HepG2 (cell line): ENCODE data around the gene BCAP29. TPM values are rescaled to one million over a fixed set of nuclear protein-coding genes. Genes with fewer than 3 reads are reported as not detected.

ENCODE experiments used
- ATAC-seq: fragments of 200-7000 bp; cut with Tn5 transposase; 3 replicates; pipeline ENCODE4 v1.9.1; 2020; ENCODE audit warnings: mild to moderate bottlenecking, moderate library complexity
- BruUV-seq: library from RNA; stranded (reverse); fragments of 400-500 nt; replicated peaks from 2 replicates; lab custom pipeline; 2021; lab: Mats Ljungman, UMichigan
- CTCF ChIA-PET: fragments of 300-600 bp; formaldehyde crosslinking; extraction: SDS; loops from one replicate; lab custom pipeline; 2021; ENCODE audit warnings: low total read pairs, inconsistent platforms, low intra/inter-chr PET ratio; lab: Yijun Ruan, JAX
- POLR2A ChIA-PET: fragments of 350-600 bp; sonication (Branson Sonifier 250); formaldehyde crosslinking; loops from one replicate; lab custom pipeline; 2020; ENCODE audit warnings: antibody characterized with exemption, inconsistent platforms; lab: Yijun Ruan, JAX
- DNase-seq: peaks from one replicate; pipeline ENCODE4 v3.0.0-alpha.2; 2015; ENCODE audit warnings: low spot score
- FAIRE-seq: peaks from 3 replicates; lab custom pipeline; 2011; peaks lifted over from hg19 to GRCh38; lab: Jason Lieb, UNC
- H2AFZ ChIP-seq: one replicate; pipeline ENCODE4 v1.6.1; 2011; ENCODE audit warnings: low read length, inconsistent platforms
- H3K27ac ChIP-seq: fragments of 300-600 bp; 3 replicates; pipeline ENCODE4 v1.8.0; 2011; ENCODE audit warnings: mixed run types, mild to moderate bottlenecking, mixed read lengths, low read length, inconsistent platforms; ENCODE audit not compliant: insufficient read depth; ENCODE audit errors: extremely low read length
- H3K27me3 ChIP-seq, 2 experiments: fragments of 200-600 bp in 1 of 2; 2 replicates in 1 of 2; 3 replicates in 1 of 2; pipeline versions ENCODE4 v1.6.0 to v1.8.0; 2011; ENCODE audit warnings: low read length in 2 of 2, mild to moderate bottlenecking in 2 of 2, moderate library complexity in 2 of 2, inconsistent platforms in 1 of 2; ENCODE audit not compliant: insufficient read depth in 2 of 2, control insufficient read depth in 1 of 2
- H3K36me3 ChIP-seq, 2 experiments: fragments of 200-600 bp in 1 of 2; replicated peaks in 1 of 2; 2 replicates in 1 of 2; 3 replicates in 1 of 2; pipeline versions ENCODE4 v1.5.1 to v1.8.0; 2011; ENCODE audit warnings: low read length in 2 of 2, inconsistent platforms in 1 of 2; ENCODE audit not compliant: insufficient read depth in 2 of 2, control insufficient read depth in 1 of 2
- H3K4me1 ChIP-seq: 2 replicates; pipeline ENCODE4 v1.5.1; 2012; ENCODE audit warnings: low read length, inconsistent platforms; ENCODE audit not compliant: insufficient read depth
- H3K4me2 ChIP-seq: 2 replicates; pipeline ENCODE4 v1.6.0; 2011; ENCODE audit warnings: low read depth, low read length, inconsistent platforms
- H3K4me3 ChIP-seq, 3 experiments: fragments of 200-600 bp in 1 of 3; sonication (generic), shearing (Covaris generic) in 1 of 3; replicated peaks in 1 of 3; 2 replicates each; pipeline ENCODE4 v1.5.1; 2011 to 2016; ENCODE audit warnings: low read length in 3 of 3, inconsistent platforms in 2 of 3, low read depth in 2 of 3, mild to moderate bottlenecking in 2 of 3, control low read depth in 1 of 3, mixed read lengths in 1 of 3; ENCODE audit not compliant: insufficient read depth in 1 of 3
- H3K79me2 ChIP-seq: one replicate; pipeline ENCODE4 v1.6.1; 2011; ENCODE audit warnings: low read length, inconsistent platforms; ENCODE audit not compliant: insufficient read depth
- H3K9ac ChIP-seq: 2 replicates; pipeline ENCODE4 v1.6.0; 2011; ENCODE audit warnings: mild to moderate bottlenecking, low read depth, low read length, inconsistent platforms; ENCODE audit not compliant: insufficient read depth
- H3K9me3 ChIP-seq: 2 replicates; pipeline ENCODE4 v1.5.1; 2012; ENCODE audit warnings: mild to moderate bottlenecking, low read length
- H4K20me1 ChIP-seq: 2 replicates; pipeline ENCODE4 v1.6.0; 2011; ENCODE audit warnings: inconsistent platforms, mild to moderate bottlenecking, low read length, moderate library complexity; ENCODE audit not compliant: insufficient read depth
- ISL2 ChIP-seq: sonication (generic); formaldehyde crosslinking; IDR thresholded peaks from 2 replicates; pipeline ENCODE4 v1.5.0; 2020; ENCODE audit warnings: missing genetic modification reagents
- ONECUT2 ChIP-seq: sonication (generic); formaldehyde crosslinking; IDR thresholded peaks from 2 replicates; pipeline ENCODE4 v1.4.0; 2020; ENCODE audit warnings: missing genetic modification reagents
- POLR2AphosphoS5 ChIP-seq: IDR thresholded peaks from 2 replicates; pipeline ENCODE4 v1.6.1; 2012; ENCODE audit warnings: low read depth, low read length
- ZBTB39 ChIP-seq: sonication (generic); formaldehyde crosslinking; IDR thresholded peaks from 2 replicates; pipeline ENCODE4 v1.5.0; 2020; ENCODE audit warnings: missing genetic modification reagents
- ZNF616 ChIP-seq: sonication (generic); formaldehyde crosslinking; IDR thresholded peaks from 2 replicates; pipeline ENCODE4 v1.5.0; 2020; ENCODE audit warnings: low read depth, mild to moderate bottlenecking, missing genetic modification reagents
- ZNF792 ChIP-seq: IDR thresholded peaks from 2 replicates; pipeline ENCODE4 v1.6.1; 2016
- ZZZ3 ChIP-seq: sonication (generic); formaldehyde crosslinking; IDR thresholded peaks from 2 replicates; pipeline ENCODE4 v1.4.0; 2020; ENCODE audit warnings: missing genetic modification reagents, mild to moderate bottlenecking, borderline replicate concordance
- WGBS: methylation state at CpG from one replicate; pipeline ENCODE4 v1.1.6; 2017; ENCODE audit warnings: low lambda C conversion rate; 5-methylcytosine and 5-hydroxymethylcytosine counted together
- in situ Hi-C: cut with HindIII; loops from 2 replicates; pipeline ENCODE4 v1.10.0; 2017; ENCODE audit warnings: low pct_unique_long_range_greater_than_20kb; ENCODE audit not compliant: extremely low pct_ligation_motif_present
- intact Hi-C: fragments of 100-400 bp; cut with micrococcal nuclease; formaldehyde crosslinking; loops from one replicate; pipeline ENCODE4 v1.10.0; 2022; ENCODE audit not compliant: unreplicated experiment
- polyA plus RNA-seq, 8 experiments: library from polyadenylated mRNA; depleted of rRNA in 3 of 8; stranded (reverse) in 7 of 8; unstranded in 1 of 8; fragments of >200 nt; fragmentation: Illumina TruSeq in 4 of 8; extraction: Trizol in 4 of 8; gene quantifications; 2 replicates each; pipeline versions ENCODE4 v1.2.1 to v1.2.3, GENCODE V29; 2011 to 2016; ENCODE audit warnings: low read depth in 4 of 8, missing spikeins in 1 of 8, mixed read lengths in 1 of 8; ENCODE audit not compliant: insufficient read depth in 1 of 8
- total RNA-seq, 5 experiments: library from RNA; depleted of rRNA; stranded (reverse); fragments of >200 nt; fragmentation: Illumina TruSeq; extraction: Trizol; gene quantifications; 2 replicates each; pipeline ENCODE4 v1.2.3, GENCODE V29; 2016; ENCODE audit warnings: low read depth in 1 of 5

BCAP29 gene
- total and polyA plus RNA-seq, 2 of the 13 experiments (the other 11 are each of a cell fraction or from before 2014, with no cell fraction given), result 15.3 to 35.6 TPM

- TF ChIP-seq ZBTB39 (CRISPR knock-in tag) (no peak), ONECUT2 (no peak), ZNF792 (no peak)
Observed at GRCh38 chr7:107588529-107589130, 8.6 kb downstream of the BCAP29 start (continued).

- H3K4me3 ChIP-seq, result no peak overlapping the region
- H3K36me3 ChIP-seq, result peaks cover 1 to 3% of the 10 kb centered on the region in 2 experiments; a peak in 3 of 5 replicates
- no peaks in the 10 kb centered on the region for H3K27me3 ChIP-seq
- H3K9me3 ChIP-seq, result no peaks in the 10 kb centered on the region
- H3K79me2 ChIP-seq, result no peaks in the 10 kb centered on the region
- in situ Hi-C loops (no loop called here), intact Hi-C loops (no loop called here)
- WGBS, result 93% methylated on average over 3 of the region's 3 CpGs
- no peak overlapping the region for H2AFZ ChIP-seq
- H3K9ac ChIP-seq, result no peak overlapping the region
- BruUV-seq, result no TSS peak
- H4K20me1 ChIP-seq, result no peaks in the 10 kb centered on the region
- H3K4me2 ChIP-seq, result no peak overlapping the region
- H3K27ac ChIP-seq, result no peak overlapping the region
- TF ChIP-seq POLR2AphosphoS5, result no peak
- TF ChIP-seq ZNF616, result no peak
- TF ChIP-seq ZZZ3 (CRISPR knock-in tag), result no peak
- TF ChIP-seq ISL2, result no peak
- H3K4me1 ChIP-seq, result no peaks in the 10 kb centered on the region
- no peak for ATAC-seq
- FAIRE-seq, result no peak
- ChIA-PET POLR2A (no interaction called here), CTCF (no interaction called here)
- DNase-seq, result no peak
Observed at GRCh38 chr7:107591421-107591820, 11.4 kb downstream of the BCAP29 start.
